Left cardiac atrium (tissue), 4 donors: ENCODE measurements around the gene STK24. TPM values are rescaled to one million over a fixed set of nuclear protein-coding genes. Genes with fewer than 3 reads are reported as not detected.
A peak's percentile ranks its signal among the peaks of the same experiment; 100 is the strongest.
"Not testable (repeated sequence)": the region's sequence is repeated elsewhere in the genome, so short reads cannot be mapped to it uniquely, and the experiment has no call there.

ENCODE experiments used
- ATAC-seq, 2 donors: fragments of 200-7000 bp; cut with Tn5 transposase; one replicate each; pipeline ENCODE4 v1.9.1; 2020; ENCODE audit warnings: mild to moderate bottlenecking in 2 of 2, moderate library complexity in 2 of 2
- DNase-seq: peaks from one replicate; pipeline ENCODE4 v3.0.0-alpha.2; 2020
- intact Hi-C, 2 donors: fragments of 100-400 bp; cut with DNase I; formaldehyde crosslinking; loops; one replicate each; pipeline versions ENCODE4 v1.14.1 to v1.15.1; 2022 to 2023
- total RNA-seq, 2 donors: library from RNA; stranded (reverse); fragmentation: NEBNext Ultra II Directional; extraction: Animal tissue kit (Norgen Biotek cat#: 25700); gene quantifications; one replicate each; pipeline ENCODE4 v1.2.1, GENCODE V29; 2021
- donor health status: DM: no; HTN: yes; CAD: no.
- donor health status: DM: no; HTN: yes; CAD: no; lungs with severe emphysema.
- donor health status: DM: yes; HTN: yes; CAD: no.
- donor health status: Dilated cardiomyopathy.

The STK24 gene
- total RNA-seq, 2 donors from 2014 or later: 57.6 to 62.2 TPM

DNA sequence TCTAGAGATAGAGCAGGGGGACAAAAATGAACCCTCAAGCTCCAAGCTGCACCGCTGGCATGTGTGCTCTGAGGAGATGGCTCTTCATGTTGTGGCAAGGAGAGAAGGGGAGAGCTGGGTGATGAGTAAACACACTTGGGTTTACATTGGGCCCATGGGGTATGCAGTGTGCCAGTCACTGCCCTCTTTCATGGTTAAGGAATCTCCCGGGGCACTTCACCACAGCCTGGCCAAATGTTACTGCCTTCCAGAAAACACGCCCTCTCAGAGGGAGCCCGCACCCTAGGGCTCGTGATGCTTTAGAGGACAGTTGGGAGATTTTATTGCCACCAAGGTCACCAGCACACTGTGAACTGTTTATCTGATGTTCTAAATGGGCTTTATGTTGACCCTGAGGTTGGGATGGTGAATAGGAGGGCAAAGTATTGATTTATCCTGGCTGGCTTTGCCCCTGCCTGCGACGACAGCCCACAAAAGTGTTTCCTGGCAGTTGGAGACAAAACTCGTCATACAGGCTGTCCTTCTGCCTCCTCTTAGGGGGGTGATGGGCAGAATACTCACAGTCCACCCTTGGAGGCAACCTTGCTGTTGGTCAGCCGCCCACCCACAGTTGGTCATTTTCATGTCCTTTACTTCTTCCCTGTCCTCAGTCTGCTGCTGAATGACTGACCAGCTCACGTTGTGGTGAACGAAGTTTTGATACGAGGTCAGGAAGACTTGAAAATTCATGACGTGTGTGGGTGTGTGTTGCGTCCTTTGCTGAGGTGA is 156.9 kb downstream of the STK24 start:
- no peak for DNase-seq
- intact Hi-C loops: no loop called here
- no peak for ATAC-seq

DNA sequence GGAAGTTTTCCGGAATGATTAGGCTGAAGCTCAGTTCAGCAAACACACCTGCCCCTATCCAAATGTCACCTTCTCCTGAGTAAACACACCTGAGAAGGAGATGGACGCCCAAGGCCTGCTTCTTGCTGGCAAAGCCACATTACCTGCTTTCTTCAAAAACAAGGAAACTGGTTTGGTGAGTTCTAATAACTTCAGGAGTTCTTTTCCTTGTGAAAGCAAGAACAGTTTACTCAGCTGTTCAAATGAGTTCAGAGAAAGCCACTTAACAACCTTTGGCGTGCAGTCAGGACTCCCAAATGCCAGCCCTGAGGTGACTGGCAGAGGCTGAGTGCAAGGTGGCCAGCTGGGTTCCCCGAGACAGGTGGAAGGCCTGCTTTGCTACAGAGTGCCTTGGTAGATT is 160.5 kb downstream of the STK24 start:
- intact Hi-C loops: no loop called here
- DNase-seq: no peak

DNA sequence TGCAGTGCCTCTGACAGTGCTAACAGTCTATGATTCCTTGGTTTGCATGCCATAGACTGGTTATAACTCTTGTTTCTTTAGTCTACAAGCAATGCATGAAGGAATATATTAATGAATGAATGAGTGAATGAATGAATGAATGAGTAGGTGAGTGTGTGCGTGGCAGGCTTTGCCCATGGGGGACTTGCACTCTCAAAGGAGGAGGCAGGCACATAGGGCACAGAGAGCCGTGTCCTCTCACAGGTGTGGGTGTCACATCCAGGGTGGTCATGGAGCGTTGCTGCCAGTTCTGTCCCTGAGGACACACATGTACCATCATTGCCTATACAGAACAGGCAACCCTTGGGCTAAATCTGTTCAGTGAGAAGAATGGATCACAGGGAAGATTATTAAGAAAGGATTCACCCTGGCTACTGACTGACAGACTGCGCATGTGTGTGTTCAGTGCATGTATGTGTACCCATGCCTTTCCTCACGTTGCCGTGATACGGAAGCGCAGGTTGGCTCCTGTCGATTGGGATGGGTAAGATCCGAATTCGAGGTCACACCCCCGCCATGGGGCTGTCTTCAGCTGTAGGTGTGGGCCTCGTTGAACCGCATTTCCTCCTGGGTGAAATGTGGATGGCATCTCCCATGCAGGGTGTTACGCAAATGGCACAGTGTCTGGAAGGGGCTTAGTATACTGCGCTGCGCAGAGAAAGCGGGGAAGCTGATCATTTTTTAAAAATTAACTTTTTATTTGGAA is 161.4 kb downstream of the STK24 start:
- DNase-seq (no peak), ATAC-seq (no peak)
- intact Hi-C loops: no loop called here

More for the DNA sequence above, 160.5 kb downstream of the STK24 start:
- ATAC-seq: no peak

DNA sequence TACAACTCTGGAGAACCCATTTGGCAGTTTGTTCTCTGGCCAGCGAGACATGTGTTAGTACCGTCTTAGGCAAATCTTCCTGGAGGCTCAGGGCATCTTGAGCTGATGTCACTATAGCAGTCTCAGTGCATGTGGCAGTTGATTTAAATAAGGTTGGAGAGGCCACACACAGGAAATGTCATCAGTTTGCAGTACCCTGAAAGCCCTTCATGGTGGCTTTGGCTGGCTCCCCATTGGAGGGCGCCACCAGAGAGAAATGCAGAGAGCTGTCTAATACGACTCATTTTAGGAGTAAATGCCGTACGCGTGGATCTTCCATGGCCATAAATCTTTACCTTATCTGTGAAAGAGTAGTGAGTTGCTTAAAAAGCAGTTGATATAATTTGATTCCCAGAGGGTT is 163.1 kb downstream of the STK24 start:
- ATAC-seq (no peak), DNase-seq (no peak)
- intact Hi-C loops: no loop called here

DNA sequence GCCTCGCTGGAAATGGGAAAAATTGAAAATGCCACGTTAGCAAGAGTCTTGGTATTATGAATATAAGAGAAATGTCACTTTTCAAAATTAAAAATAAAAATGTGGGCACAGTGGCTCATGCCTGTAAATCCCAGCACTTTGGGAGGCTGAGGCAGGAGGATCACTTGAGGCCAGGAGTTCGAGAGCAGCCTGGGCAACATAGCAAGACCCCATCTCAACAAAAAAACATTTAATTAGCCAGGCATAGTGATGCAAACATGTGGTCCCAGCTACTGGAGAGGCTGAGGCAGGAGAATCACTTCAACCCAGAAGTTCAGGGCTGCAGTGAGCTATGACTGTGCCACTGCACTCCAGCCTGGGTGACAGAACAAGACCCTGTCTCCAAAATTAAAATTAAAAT is 163.6 kb downstream of the STK24 start:
- ATAC-seq, intact Hi-C loops, DNase-seq: not testable (repeated sequence)

DNA sequence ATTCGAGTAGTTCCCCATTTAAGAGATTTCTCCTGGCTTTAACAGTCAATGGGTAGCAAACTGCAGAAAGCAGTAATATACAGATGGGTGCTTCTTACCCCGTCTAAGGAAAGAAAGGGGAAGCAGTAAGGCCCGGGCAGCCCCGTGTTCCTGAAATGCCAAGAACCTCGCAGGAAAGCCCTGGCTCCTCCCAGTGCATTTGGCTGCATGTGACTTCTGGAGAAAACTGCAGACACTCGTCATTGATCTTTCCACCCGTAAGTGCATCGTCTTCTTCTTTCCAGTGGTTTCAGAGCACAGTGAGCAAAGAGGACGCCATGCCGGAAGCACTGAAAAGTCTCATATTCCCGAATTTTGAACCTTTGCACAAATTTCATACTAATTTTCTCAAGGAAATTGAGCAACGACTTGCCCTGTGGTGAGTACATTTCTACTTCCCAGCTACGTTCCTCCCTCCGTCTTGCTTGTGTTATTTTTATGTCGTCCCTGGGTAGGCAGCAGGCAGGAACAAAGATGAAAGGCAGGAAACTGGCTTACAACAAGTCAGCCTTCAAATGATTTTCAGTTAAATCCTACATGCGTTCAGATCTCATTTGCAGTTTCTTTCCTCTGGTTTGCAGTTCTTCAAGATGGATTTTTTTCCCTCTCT is 165.2 kb downstream of the STK24 start:
- no peak for DNase-seq
- intact Hi-C loops: no loop called here
- peak; percentile 59 to 75 for ATAC-seq

GRCh38 chr13:98411013-98411412 is 165.9 kb downstream of the STK24 start:
- DNase-seq (no peak), ATAC-seq (no peak)
- intact Hi-C loops: no loop called here

DNA sequence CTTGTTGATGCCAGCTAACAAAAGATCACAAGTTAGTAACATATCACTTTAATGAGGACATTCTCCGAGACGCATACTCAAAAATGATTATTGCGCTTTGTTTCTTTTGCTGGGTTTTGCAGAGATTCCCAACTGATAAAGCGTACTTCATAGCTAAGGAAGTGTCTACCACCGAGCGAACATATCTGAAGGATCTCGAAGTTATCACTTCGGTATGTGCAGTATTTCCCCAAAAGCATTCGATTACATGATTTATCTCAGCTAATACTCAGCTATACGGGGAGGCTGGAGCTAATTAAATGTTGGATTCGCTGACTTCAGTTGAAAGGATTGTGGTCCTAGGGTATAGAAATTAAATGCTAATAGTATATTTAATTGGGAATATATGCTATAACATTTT is 166.3 kb downstream of the STK24 start:
- ATAC-seq (no peak), DNase-seq (no peak)
- intact Hi-C loops: no loop called here

DNA sequence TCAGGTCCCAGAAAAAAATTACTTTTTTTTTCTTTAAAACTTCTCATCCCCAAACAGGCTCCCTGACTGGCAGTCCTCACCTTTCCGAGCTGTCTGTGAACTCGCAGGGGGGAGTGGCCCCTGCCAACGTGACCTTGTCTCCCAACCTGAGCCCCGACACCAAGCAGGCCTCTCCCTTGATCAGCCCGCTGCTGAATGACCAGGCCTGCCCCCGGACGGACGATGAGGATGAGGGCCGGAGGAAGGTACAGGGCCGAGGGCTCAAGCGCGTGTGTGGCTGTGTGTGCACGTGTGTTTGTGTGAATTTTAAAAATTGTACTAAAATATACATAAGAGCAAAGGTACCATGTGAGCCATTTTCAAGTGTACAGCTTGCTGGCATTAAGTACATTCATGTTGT is 167.6 kb downstream of the STK24 start:
- DNase-seq (no peak), ATAC-seq (no peak)
- intact Hi-C loops: no loop called here

GRCh38 chr13:98407575-98407974 is 169.3 kb downstream of the STK24 start:
- intact Hi-C loops: no loop called here
- DNase-seq (no peak), ATAC-seq (no peak)

DNA sequence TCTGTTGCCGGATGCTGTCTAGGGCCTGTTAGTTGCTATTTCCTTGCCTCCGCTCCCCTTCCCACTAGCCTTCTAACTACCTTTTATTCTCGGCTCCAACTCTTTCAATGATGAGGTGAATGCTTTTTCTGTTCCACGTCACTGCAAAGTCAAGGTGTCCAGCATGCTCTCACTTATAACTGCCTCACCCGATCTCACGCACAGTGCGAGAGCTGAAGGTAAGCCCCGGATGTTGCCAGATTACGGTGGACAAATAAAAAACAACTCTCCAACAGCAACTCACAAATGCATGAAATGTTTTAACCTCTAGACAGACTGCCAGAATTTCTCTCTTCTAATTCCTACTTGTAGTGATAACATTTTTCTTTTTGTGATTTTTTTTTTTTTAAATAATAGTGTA is 169.9 kb downstream of the STK24 start:
- DNase-seq: no peak
- intact Hi-C loops: no loop called here
- no peak for ATAC-seq

DNA sequence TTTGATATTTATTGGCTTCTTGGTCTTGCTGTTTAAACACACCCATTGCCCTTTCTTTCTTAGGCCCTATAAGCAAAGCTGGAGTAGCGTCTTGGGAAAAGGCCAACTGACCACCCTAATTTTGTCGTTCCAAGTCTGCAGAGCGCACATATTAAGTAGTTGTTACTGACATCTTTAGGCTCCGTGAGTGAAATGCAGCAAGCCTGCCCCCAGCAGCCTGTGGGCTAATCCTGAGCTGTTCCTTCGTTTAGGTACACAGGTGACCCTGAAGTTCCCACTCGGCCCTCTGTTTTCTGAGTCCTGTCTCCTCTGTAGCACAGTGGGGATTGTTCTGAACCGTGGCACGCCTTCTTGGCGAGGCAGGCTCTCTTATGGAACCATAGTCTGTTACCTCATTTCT is 170.5 kb downstream of the STK24 start:
- ATAC-seq (no peak), DNase-seq (no peak)
- intact Hi-C loops: no loop called here

GRCh38 chr13:98405690-98406344 is 171.1 kb downstream of the STK24 start:
- no peak for DNase-seq
- intact Hi-C loops: no loop called here
- no peak for ATAC-seq

GRCh38 chr13:98405107-98405571 is 171.8 kb downstream of the STK24 start:
- intact Hi-C loops: no loop called here
- ATAC-seq (peak; percentile 72 to 89), DNase-seq (no peak)

DNA sequence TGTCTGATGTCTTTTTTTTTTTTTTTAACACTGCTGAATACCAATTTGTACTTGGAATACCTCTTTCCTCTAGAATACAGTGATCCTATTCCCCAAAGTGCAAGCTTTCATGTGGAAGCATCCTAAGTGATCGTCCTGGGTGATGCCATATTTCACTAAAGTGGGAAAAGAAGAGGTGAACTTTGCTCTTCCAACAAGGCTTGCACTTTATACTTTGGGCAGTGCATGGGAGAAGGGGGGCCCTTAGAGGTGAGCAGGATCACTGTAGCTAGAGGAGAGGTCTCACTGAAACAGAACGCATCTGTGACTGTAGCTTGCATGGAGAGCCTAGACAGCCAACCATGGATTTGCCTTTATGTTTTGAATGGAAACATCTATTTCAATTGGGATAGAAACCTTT is 173.8 kb downstream of the STK24 start:
- no peak for ATAC-seq
- intact Hi-C loops: no loop called here
- no peak for DNase-seq

DNA sequence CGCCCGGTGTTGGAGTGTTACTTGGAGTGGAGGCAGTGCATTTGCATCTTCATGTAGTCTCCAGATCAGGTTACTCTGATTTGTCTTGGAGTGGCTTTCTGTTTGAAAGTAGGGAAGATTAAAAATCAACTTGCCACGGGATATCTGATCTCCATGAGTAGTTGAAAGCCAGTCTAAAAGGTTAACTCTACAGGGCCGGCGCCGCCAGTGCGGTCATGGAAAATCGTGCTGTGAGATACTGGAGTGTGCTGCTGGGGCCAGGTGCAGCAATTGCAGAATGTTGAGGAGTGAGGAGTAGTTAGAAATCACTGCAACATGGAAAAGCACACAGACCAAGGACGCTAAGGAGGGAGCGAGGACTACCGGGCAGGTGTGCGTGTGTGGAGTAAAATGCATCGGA is 175.0 kb downstream of the STK24 start:
- ATAC-seq (no peak), DNase-seq (no peak)
- intact Hi-C loops: no loop called here

DNA sequence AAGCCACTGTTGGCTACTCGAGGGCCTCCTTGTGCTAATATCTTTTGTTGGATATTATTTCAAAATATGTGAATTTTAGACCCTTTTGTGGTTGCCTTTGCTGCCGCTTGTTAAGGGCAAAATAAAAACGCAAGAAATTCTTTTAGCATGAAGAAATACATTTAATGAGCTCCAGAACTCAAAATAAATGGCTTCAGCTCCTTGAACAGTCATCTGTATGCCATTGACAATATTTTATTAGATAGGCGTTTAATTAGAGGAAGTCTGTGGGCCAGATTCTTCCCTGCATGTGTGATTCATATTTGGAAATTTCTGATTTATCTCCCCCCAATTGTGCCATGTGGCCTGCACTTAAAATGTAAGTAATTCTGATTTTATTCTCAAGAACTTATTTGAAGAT is 177.2 kb downstream of the STK24 start:
- no peak for DNase-seq
- ATAC-seq: no peak
- intact Hi-C loops: no loop called here

GRCh38 chr13:98398581-98398980 is 178.3 kb downstream of the STK24 start:
- no peak for ATAC-seq
- DNase-seq: no peak
- intact Hi-C loops: no loop called here

DNA sequence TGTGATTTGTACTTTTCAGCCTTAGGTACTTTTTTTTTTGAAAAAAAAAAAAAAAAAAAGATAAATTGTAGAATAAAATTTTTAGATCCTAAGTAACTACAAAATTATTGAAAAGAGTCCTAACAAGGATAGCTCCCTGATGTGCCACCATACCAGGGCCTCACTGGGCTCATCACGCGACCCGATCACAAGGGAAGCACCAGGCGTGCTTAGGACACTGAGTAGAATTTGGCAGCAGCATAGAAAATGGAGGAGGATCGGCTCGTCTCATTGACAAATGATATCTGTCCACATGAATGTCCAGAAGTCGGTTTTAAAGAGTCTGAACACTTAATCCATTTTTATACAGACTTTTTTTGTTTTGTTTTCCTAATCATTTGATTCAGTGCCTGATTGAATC is 179.0 kb downstream of the STK24 start:
- ATAC-seq (no peak), DNase-seq (no peak)
- intact Hi-C loops: no loop called here

GRCh38 chr13:98397221-98397620 is 179.7 kb downstream of the STK24 start:
- ATAC-seq: peak in 1 of 2 donors; percentile 42
- no peak for DNase-seq
- intact Hi-C loops: no loop called here
